Esophagus squamous epithelium (tissue), 4 donors: ENCODE results near the gene LNP1.

Experiments used
- CTCF ChIP-seq, 6 experiments: fragments of 450-650 bp in 4 of 6; fragments of 200-600 bp in 2 of 6; sonication (generic) in 2 of 6; IDR thresholded peaks; one replicate each; pipeline ENCODE4 v1.5.1; 2016 to 2019; ENCODE audit warnings: antibody characterized with exemption in 6 of 6, mild to moderate bottlenecking in 4 of 6, moderate library complexity in 4 of 6
- POLR2A ChIP-seq, 4 donors: fragments of 450-650 bp; IDR thresholded peaks; one replicate each; pipeline ENCODE4 v1.6.1; 2017; ENCODE audit warnings: antibody characterized with exemption in 4 of 4, mild to moderate bottlenecking in 4 of 4, moderate library complexity in 3 of 4

GRCh38 chr3:100404250-100404548 is 2.9 kb downstream of the LNP1 start:
- TF ChIP-seq CTCF (IDR thresholded peaks at IDR 0.05) (no peak), POLR2A (IDR thresholded peaks at IDR 0.05) (no peak)
